Ascending aorta (tissue), 2 donors: ENCODE data around the gene DYNC1LI1. TPM values are rescaled to one million over a fixed set of nuclear protein-coding genes. Genes with fewer than 3 reads are reported as not detected.
A peak's percentile ranks its signal among the peaks of the same experiment; 100 is the strongest.

Experiments used
- DNase-seq, 2 donors: peaks; one replicate each; pipeline ENCODE4 v3.0.0-alpha.2; 2019; ENCODE audit warnings: low spot score in 2 of 2
- H3K27ac ChIP-seq, 2 donors: fragments of 200-600 bp; sonication (generic); one replicate each; pipeline ENCODE4 v1.5.1; 2016 to 2017; ENCODE audit warnings: mild to moderate bottlenecking in 1 of 2
- H3K27me3 ChIP-seq: fragments of 200-600 bp; sonication (generic); one replicate; pipeline ENCODE4 v1.5.1; 2017
- H3K36me3 ChIP-seq, 2 donors: fragments of 200-600 bp; sonication (generic); one replicate each; pipeline ENCODE4 v1.5.1; 2016
- H3K4me1 ChIP-seq, 2 donors: fragments of 200-600 bp; sonication (generic); one replicate each; pipeline ENCODE4 v1.5.1; 2016 to 2017; ENCODE audit warnings: mild to moderate bottlenecking in 1 of 2
- H3K4me3 ChIP-seq, 2 donors: fragments of 200-600 bp; sonication (generic); one replicate each; pipeline ENCODE4 v1.5.1; 2016 to 2017; ENCODE audit warnings: mild to moderate bottlenecking in 1 of 2
- H3K9me3 ChIP-seq, 2 donors: fragments of 200-600 bp; sonication (generic); one replicate each; pipeline ENCODE4 v1.5.1; 2016
- intact Hi-C: fragments of 100-400 bp; cut with DNase I; formaldehyde crosslinking; loops from one replicate; pipeline ENCODE4 v1.15.1; 2023
- total RNA-seq: library from RNA; depleted of rRNA; stranded (reverse); fragments of >200 nt; gene quantifications from one replicate; pipeline ENCODE4 v1.1.0, GENCODE V29; 2016
- TF ChIP-seq, protein P1 (sequence below), 3 experiments: fragments of 200-600 bp in 2 of 3; fragments of 450-650 bp in 1 of 3; sonication (generic) in 2 of 3; IDR thresholded peaks; one replicate each; pipeline ENCODE4 v1.5.1; 2016 to 2019; ENCODE audit warnings: antibody characterized with exemption in 3 of 3, mild to moderate bottlenecking in 1 of 3, moderate library complexity in 1 of 3

Gene DYNC1LI1
- total RNA-seq, 1 donor from 2014 or later: 22.1 TPM

DNA sequence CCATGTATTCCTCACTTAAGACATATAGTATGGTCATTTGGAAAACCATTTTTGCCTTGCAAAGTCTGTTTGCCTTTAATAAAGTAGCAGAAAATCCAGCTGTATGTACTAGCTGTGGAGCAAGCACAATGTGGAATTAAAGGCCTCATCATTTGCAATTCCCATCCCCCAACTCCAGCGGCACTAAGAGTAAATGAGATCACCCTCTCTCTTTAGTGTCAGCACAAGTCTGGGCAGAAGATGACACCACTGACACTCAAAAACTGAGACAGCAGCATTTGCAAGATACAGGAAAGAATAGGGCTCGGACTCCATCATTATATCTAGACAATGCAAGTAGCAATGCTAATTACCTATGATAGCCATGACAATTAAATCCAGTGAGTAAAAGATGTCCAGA lies 24.7 kb upstream of the DYNC1LI1 start:
- H3K27ac ChIP-seq: peak overlapping the region in 1 of 2 donors; percentile 73
- H3K4me1 ChIP-seq: peaks cover 0 to 24% of the 10 kb centered on the region in 2 donors
- TF ChIP-seq, protein P1, sequence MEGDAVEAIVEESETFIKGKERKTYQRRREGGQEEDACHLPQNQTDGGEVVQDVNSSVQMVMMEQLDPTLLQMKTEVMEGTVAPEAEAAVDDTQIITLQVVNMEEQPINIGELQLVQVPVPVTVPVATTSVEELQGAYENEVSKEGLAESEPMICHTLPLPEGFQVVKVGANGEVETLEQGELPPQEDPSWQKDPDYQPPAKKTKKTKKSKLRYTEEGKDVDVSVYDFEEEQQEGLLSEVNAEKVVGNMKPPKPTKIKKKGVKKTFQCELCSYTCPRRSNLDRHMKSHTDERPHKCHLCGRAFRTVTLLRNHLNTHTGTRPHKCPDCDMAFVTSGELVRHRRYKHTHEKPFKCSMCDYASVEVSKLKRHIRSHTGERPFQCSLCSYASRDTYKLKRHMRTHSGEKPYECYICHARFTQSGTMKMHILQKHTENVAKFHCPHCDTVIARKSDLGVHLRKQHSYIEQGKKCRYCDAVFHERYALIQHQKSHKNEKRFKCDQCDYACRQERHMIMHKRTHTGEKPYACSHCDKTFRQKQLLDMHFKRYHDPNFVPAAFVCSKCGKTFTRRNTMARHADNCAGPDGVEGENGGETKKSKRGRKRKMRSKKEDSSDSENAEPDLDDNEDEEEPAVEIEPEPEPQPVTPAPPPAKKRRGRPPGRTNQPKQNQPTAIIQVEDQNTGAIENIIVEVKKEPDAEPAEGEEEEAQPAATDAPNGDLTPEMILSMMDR (IDR thresholded peaks at IDR 0.05): no peak
- H3K4me3 ChIP-seq: no peak overlapping the region
- no peaks in the 10 kb centered on the region for H3K9me3 ChIP-seq
- no peak for DNase-seq
- no peaks in the 10 kb centered on the region for H3K36me3 ChIP-seq
- H3K27me3 ChIP-seq: no peaks in the 10 kb centered on the region
- intact Hi-C loops: no loop called here

DNA sequence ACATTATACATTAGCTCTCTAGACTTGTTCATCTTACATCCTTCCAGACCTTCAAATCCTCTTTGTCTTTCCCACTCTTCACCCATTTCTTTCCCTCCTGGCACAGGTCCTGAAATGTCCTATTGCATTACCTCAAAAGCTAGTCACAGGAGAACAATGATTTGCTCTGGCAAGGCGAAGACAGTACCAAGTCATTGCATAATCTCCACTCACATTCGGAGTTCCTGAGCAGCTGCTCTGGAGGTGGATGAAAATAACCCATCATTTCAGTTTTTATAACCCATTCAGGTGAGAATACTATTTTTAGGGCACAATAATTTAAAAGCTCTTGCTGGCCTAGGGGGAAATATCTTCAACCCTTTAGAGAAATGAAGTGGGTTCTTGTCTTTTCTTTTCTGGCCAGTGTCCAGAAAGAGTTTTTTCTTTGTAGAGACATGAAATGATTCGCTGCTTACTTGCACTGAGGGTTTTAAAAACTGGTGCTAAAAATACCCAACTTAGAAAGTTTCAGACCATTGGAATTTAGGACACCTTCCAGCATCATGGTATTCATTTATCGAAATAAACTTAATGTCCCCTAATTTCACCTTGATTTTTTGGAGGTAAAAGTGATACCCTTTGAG lies 23.4 kb upstream of the DYNC1LI1 start:
- peak overlapping the region; percentile 53 to 73 for H3K27ac ChIP-seq
- TF ChIP-seq, protein P1 (IDR thresholded peaks at IDR 0.05): no peak
- DNase-seq: no peak
- H3K36me3 ChIP-seq: no peaks in the 10 kb centered on the region
- H3K4me1 ChIP-seq: peaks cover 0 to 24% of the 10 kb centered on the region in 2 donors
- no peaks in the 10 kb centered on the region for H3K27me3 ChIP-seq
- intact Hi-C loops: no loop called here
- H3K4me3 ChIP-seq: no peak overlapping the region
- no peaks in the 10 kb centered on the region for H3K9me3 ChIP-seq

DNA sequence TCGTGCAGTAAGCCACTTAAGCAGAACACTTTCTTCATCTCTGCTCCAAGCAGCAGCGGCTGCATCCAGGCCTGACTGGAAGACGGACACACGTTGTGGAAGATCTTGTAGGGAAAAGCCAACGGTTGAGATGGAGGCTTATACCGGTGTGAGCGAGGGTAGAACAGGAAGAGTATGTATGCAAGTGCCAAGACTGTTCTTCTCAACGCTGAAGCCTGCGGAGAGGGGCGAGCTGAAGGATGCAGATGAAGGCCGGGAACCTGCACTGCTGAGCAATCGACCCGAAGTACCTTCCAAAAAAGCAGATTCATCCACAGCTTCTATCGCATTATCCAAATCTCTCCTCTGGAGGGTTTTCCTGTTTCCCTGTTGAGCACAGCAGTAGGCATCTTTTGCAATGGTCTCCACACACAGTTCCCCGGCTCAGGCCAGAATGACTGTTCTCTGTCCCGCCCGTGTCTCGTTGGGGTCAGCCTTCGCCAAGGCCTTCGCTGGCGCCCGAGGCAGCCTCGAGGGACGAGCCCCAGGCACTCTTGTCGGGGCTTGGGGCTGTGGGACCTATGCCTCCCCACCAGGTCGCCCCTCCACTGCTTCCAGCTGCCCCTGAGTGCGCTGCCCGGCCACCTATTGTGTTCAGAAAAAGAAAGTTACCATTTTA lies 22.2 kb upstream of the DYNC1LI1 start:
- Histone ChIP-seq H3K9me3 (no peaks in the 10 kb centered on the region), H3K4me1 (peaks cover 0 to 24% of the 10 kb centered on the region in 2 donors), H3K4me3 (no peak overlapping the region), H3K27me3 (no peaks in the 10 kb centered on the region), H3K27ac (peak overlapping the region in 1 of 2 donors; percentile 73), H3K36me3 (no peaks in the 10 kb centered on the region)
- intact Hi-C loops: no loop called here
- TF ChIP-seq, protein P1 (IDR thresholded peaks at IDR 0.05): no peak
- no peak for DNase-seq

DNA sequence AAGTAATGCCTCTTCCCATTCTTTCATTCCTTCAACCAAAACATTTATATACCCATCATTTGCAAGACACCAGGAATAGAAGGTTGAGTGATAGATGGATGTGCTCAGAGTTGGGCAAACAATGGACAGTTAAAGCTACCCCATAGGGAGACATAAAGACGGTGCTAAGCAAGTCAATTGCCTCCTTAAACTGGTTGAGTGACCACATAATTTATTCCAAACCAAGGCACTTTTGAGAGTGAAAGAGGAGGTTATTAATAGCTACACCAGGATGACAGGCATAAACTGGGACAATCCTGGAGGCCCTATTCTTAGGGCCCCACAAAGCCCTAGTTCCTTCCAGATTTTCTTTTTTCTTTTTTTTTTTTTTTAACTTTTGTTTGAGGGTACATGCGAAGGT lies 21.4 kb upstream of the DYNC1LI1 start:
- Histone ChIP-seq H3K4me3 (no peak overlapping the region), H3K27ac (no peak overlapping the region), H3K36me3 (no peaks in the 10 kb centered on the region), H3K4me1 (peaks cover 0 to 21% of the 10 kb centered on the region in 2 donors), H3K9me3 (no peaks in the 10 kb centered on the region), H3K27me3 (no peaks in the 10 kb centered on the region)
- DNase-seq: no peak
- TF ChIP-seq, protein P1 (IDR thresholded peaks at IDR 0.05): no peak
- intact Hi-C loops: no loop called here

DNA sequence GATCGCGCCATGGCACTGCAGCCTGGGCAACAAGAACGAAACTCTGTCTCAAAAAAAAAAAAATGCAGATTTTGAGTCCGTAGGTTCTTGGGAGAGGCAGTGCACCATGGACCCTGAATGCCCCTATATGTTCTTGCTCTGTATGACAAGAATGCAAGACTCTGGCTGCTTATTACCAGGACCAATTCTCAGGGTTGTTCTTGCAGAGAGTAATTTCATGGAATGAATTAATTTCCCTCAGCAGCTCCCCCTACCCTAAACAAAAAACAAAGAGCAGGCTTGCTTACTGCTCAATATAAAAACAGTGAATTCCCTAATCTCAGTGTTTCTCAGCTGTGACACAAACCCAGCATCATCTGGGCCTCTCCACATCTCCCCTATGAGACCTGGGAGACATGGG lies 20.5 kb upstream of the DYNC1LI1 start:
- no peaks in the 10 kb centered on the region for H3K9me3 ChIP-seq
- DNase-seq: no peak
- no peaks in the 10 kb centered on the region for H3K36me3 ChIP-seq
- no peak overlapping the region for H3K27ac ChIP-seq
- peaks cover 0 to 14% of the 10 kb centered on the region in 2 donors for H3K4me1 ChIP-seq
- intact Hi-C loops: no loop called here
- no peaks in the 10 kb centered on the region for H3K27me3 ChIP-seq
- TF ChIP-seq, protein P1 (IDR thresholded peaks at IDR 0.05): no peak
- no peak overlapping the region for H3K4me3 ChIP-seq
